HepG2 (cell line): Measurements from ENCODE around the gene PHF2. TPM values are rescaled to one million over a fixed set of nuclear protein-coding genes. Genes with fewer than 3 reads are reported as not detected.

Source experiments
- ATAC-seq: fragments of 200-7000 bp; cut with Tn5 transposase; 3 replicates; pipeline ENCODE4 v1.9.1; 2020; ENCODE audit warnings: mild to moderate bottlenecking, moderate library complexity
- BruUV-seq: library from RNA; stranded (reverse); fragments of 400-500 nt; replicated peaks from 2 replicates; lab custom pipeline; 2021; lab: Mats Ljungman, UMichigan
- CTCF ChIA-PET: fragments of 300-600 bp; formaldehyde crosslinking; extraction: SDS; loops from one replicate; lab custom pipeline; 2021; ENCODE audit warnings: low total read pairs, inconsistent platforms, low intra/inter-chr PET ratio; lab: Yijun Ruan, JAX
- POLR2A ChIA-PET: fragments of 350-600 bp; sonication (Branson Sonifier 250); formaldehyde crosslinking; loops from one replicate; lab custom pipeline; 2020; ENCODE audit warnings: antibody characterized with exemption, inconsistent platforms; lab: Yijun Ruan, JAX
- DNase-seq: peaks from one replicate; pipeline ENCODE4 v3.0.0-alpha.2; 2015; ENCODE audit warnings: low spot score
- FAIRE-seq: peaks from 3 replicates; lab custom pipeline; 2011; peaks lifted over from hg19 to GRCh38; lab: Jason Lieb, UNC
- H2AFZ ChIP-seq: one replicate; pipeline ENCODE4 v1.6.1; 2011; ENCODE audit warnings: low read length, inconsistent platforms
- H3K27ac ChIP-seq: fragments of 300-600 bp; 3 replicates; pipeline ENCODE4 v1.8.0; 2011; ENCODE audit warnings: mixed run types, mild to moderate bottlenecking, mixed read lengths, low read length, inconsistent platforms; ENCODE audit not compliant: insufficient read depth; ENCODE audit errors: extremely low read length
- H3K27me3 ChIP-seq, 2 experiments: fragments of 200-600 bp in 1 of 2; 2 replicates in 1 of 2; 3 replicates in 1 of 2; pipeline versions ENCODE4 v1.6.0 to v1.8.0; 2011; ENCODE audit warnings: low read length in 2 of 2, mild to moderate bottlenecking in 2 of 2, moderate library complexity in 2 of 2, inconsistent platforms in 1 of 2; ENCODE audit not compliant: insufficient read depth in 2 of 2, control insufficient read depth in 1 of 2
- H3K36me3 ChIP-seq, 2 experiments: fragments of 200-600 bp in 1 of 2; replicated peaks in 1 of 2; 2 replicates in 1 of 2; 3 replicates in 1 of 2; pipeline versions ENCODE4 v1.5.1 to v1.8.0; 2011; ENCODE audit warnings: low read length in 2 of 2, inconsistent platforms in 1 of 2; ENCODE audit not compliant: insufficient read depth in 2 of 2, control insufficient read depth in 1 of 2
- H3K4me1 ChIP-seq: 2 replicates; pipeline ENCODE4 v1.5.1; 2012; ENCODE audit warnings: low read length, inconsistent platforms; ENCODE audit not compliant: insufficient read depth
- H3K4me2 ChIP-seq: 2 replicates; pipeline ENCODE4 v1.6.0; 2011; ENCODE audit warnings: low read depth, low read length, inconsistent platforms
- H3K4me3 ChIP-seq, 3 experiments: fragments of 200-600 bp in 1 of 3; sonication (generic), shearing (Covaris generic) in 1 of 3; replicated peaks in 1 of 3; 2 replicates each; pipeline ENCODE4 v1.5.1; 2011 to 2016; ENCODE audit warnings: low read length in 3 of 3, inconsistent platforms in 2 of 3, low read depth in 2 of 3, mild to moderate bottlenecking in 2 of 3, control low read depth in 1 of 3, mixed read lengths in 1 of 3; ENCODE audit not compliant: insufficient read depth in 1 of 3
- H3K79me2 ChIP-seq: one replicate; pipeline ENCODE4 v1.6.1; 2011; ENCODE audit warnings: low read length, inconsistent platforms; ENCODE audit not compliant: insufficient read depth
- H3K9ac ChIP-seq: 2 replicates; pipeline ENCODE4 v1.6.0; 2011; ENCODE audit warnings: mild to moderate bottlenecking, low read depth, low read length, inconsistent platforms; ENCODE audit not compliant: insufficient read depth
- H3K9me3 ChIP-seq: 2 replicates; pipeline ENCODE4 v1.5.1; 2012; ENCODE audit warnings: mild to moderate bottlenecking, low read length
- H4K20me1 ChIP-seq: 2 replicates; pipeline ENCODE4 v1.6.0; 2011; ENCODE audit warnings: inconsistent platforms, mild to moderate bottlenecking, low read length, moderate library complexity; ENCODE audit not compliant: insufficient read depth
- CEBPB ChIP-seq: IDR thresholded peaks from 2 replicates; pipeline ENCODE4 v1.6.1; 2011; ENCODE audit warnings: low read depth, low read length, improper control_type of control experiment, borderline replicate concordance
- HNF4A ChIP-seq: sonication (generic); formaldehyde crosslinking; IDR thresholded peaks from 2 replicates; pipeline ENCODE4 v1.4.0; 2020; ENCODE audit warnings: missing genetic modification reagents
- NCOR1 ChIP-seq: fragments of 200-600 bp; sonication (generic); IDR thresholded peaks from 2 replicates; pipeline ENCODE4 v1.7.0; 2017; ENCODE audit warnings: antibody characterized with exemption, low read length, borderline replicate concordance
- POGZ ChIP-seq: sonication (generic); formaldehyde crosslinking; IDR thresholded peaks from 2 replicates; pipeline ENCODE4 v1.4.0; 2020; ENCODE audit warnings: mild to moderate bottlenecking, missing genetic modification reagents
- RARA ChIP-seq: IDR thresholded peaks from 2 replicates; pipeline ENCODE4 v1.6.1; 2016; ENCODE audit warnings: missing genetic modification reagents, missing compliant biosample characterization
- SP1 ChIP-seq, 2 experiments: fragments of 450-650 bp in 1 of 2; sonication (generic) in 1 of 2; formaldehyde crosslinking in 1 of 2; IDR thresholded peaks; 2 replicates each; pipeline versions ENCODE4 v1.4.0 to v1.6.1; 2016 to 2020; ENCODE audit warnings: missing genetic modification reagents in 1 of 2
- TCF7 ChIP-seq: sonication (generic); IDR thresholded peaks from 2 replicates; pipeline ENCODE4 v1.6.1; 2016; ENCODE audit warnings: antibody characterized with exemption, low read depth
- WGBS: methylation state at CpG from one replicate; pipeline ENCODE4 v1.1.6; 2017; ENCODE audit warnings: low lambda C conversion rate; 5-methylcytosine and 5-hydroxymethylcytosine counted together
- in situ Hi-C: cut with HindIII; loops from 2 replicates; pipeline ENCODE4 v1.10.0; 2017; ENCODE audit warnings: low pct_unique_long_range_greater_than_20kb; ENCODE audit not compliant: extremely low pct_ligation_motif_present
- intact Hi-C: fragments of 100-400 bp; cut with micrococcal nuclease; formaldehyde crosslinking; loops from one replicate; pipeline ENCODE4 v1.10.0; 2022; ENCODE audit not compliant: unreplicated experiment
- polyA plus RNA-seq, 8 experiments: library from polyadenylated mRNA; depleted of rRNA in 3 of 8; stranded (reverse) in 7 of 8; unstranded in 1 of 8; fragments of >200 nt; fragmentation: Illumina TruSeq in 4 of 8; extraction: Trizol in 4 of 8; gene quantifications; 2 replicates each; pipeline versions ENCODE4 v1.2.1 to v1.2.3, GENCODE V29; 2011 to 2016; ENCODE audit warnings: low read depth in 4 of 8, missing spikeins in 1 of 8, mixed read lengths in 1 of 8; ENCODE audit not compliant: insufficient read depth in 1 of 8
- total RNA-seq, 5 experiments: library from RNA; depleted of rRNA; stranded (reverse); fragments of >200 nt; fragmentation: Illumina TruSeq; extraction: Trizol; gene quantifications; 2 replicates each; pipeline ENCODE4 v1.2.3, GENCODE V29; 2016; ENCODE audit warnings: low read depth in 1 of 5

Gene PHF2
- total and polyA plus RNA-seq, 2 of the 13 experiments (the other 11 are each of a cell fraction or from before 2014, with no cell fraction given), result 6.6 to 9.1 TPM

- FAIRE-seq, result no peak
- intact Hi-C loops, result no loop called here
- WGBS, result 94% methylated on average over 2 of the region's 2 CpGs
- TF ChIP-seq RARA (CRISPR knock-in tag) (no peak), POGZ (no peak), TCF7 (no peak)
- TF ChIP-seq, all 625 proteins: peak for 0
- no peak overlapping the region for H2AFZ ChIP-seq
- peaks cover 14% of the 10 kb centered on the region for H3K4me1 ChIP-seq
- peaks cover 11% of the 10 kb centered on the region; the same call in 1 of the 2 replicates for H3K9me3 ChIP-seq
- BruUV-seq, result no TSS peak
- H3K27ac ChIP-seq, result no peak overlapping the region
- H3K79me2 ChIP-seq, result peaks cover 2% of the 10 kb centered on the region
- no peaks in the 10 kb centered on the region; a peak in 1 of 5 replicates for H3K27me3 ChIP-seq
- no peak overlapping the region for H3K4me3 ChIP-seq
- ATAC-seq (no peak), DNase-seq (no peak)
- ChIA-PET POLR2A (no interaction called here), CTCF (no interaction called here)
- H3K9ac ChIP-seq, result no peak overlapping the region
- no peaks in the 10 kb centered on the region for H3K36me3 ChIP-seq
- H3K4me2 ChIP-seq, result no peak overlapping the region
- in situ Hi-C loops, result no loop called here
- H4K20me1 ChIP-seq, result no peaks in the 10 kb centered on the region
Observed at GRCh38 chr9:93572221-93572620, 4.2 kb upstream of the PHF2 start.

- FAIRE-seq (no peak), ATAC-seq (no peak), DNase-seq (no peak)
- POLR2A ChIA-PET, result no interaction called here
- Histone ChIP-seq H3K36me3 (no peaks in the 10 kb centered on the region), H2AFZ (no peak overlapping the region), H3K4me3 (no peak overlapping the region), H3K27me3 (no peaks in the 10 kb centered on the region; a peak in 1 of 5 replicates), H3K4me1 (peaks cover 12% of the 10 kb centered on the region), H3K9me3 (peaks cover 11% of the 10 kb centered on the region; the same call in 1 of the 2 replicates), H4K20me1 (no peaks in the 10 kb centered on the region), H3K4me2 (no peak overlapping the region), H3K79me2 (peaks cover 8% of the 10 kb centered on the region), H3K27ac (no peak overlapping the region), H3K9ac (no peak overlapping the region)
- WGBS, result 81% methylated on average over 7 of the region's 8 CpGs
- intact Hi-C loops (no loop called here), in situ Hi-C loops (no loop called here)
- BruUV-seq, result no TSS peak
- CTCF ChIA-PET, result no interaction called here
- TF ChIP-seq SP1 (IDR thresholded peaks at IDR 0.05), result no peak
- TF ChIP-seq SP1 (CRISPR knock-in tag; IDR thresholded peaks at IDR 0.05), result no peak
- TF ChIP-seq HNF4A, result no peak
- TF ChIP-seq CEBPB, result peak; percentile 53
- TF ChIP-seq NCOR1, result no peak
Observed at GRCh38 chr9:93572636-93573515, 3.5 kb upstream of the PHF2 start.
